GM19438 (cell line): ENCODE results near the gene BTG2.
"Not testable (repeated sequence)": the region's sequence is repeated elsewhere in the genome, so short reads cannot be mapped to it uniquely, and the experiment has no call there.

Experiments used
- ATAC-seq: cut with Tn5 transposase; IDR thresholded peaks from one replicate; pipeline ENCODE4 v1.9.1; 2021; ENCODE audit warnings: low read depth; ENCODE audit not compliant: unreplicated experiment

The BTG2 gene

DNA sequence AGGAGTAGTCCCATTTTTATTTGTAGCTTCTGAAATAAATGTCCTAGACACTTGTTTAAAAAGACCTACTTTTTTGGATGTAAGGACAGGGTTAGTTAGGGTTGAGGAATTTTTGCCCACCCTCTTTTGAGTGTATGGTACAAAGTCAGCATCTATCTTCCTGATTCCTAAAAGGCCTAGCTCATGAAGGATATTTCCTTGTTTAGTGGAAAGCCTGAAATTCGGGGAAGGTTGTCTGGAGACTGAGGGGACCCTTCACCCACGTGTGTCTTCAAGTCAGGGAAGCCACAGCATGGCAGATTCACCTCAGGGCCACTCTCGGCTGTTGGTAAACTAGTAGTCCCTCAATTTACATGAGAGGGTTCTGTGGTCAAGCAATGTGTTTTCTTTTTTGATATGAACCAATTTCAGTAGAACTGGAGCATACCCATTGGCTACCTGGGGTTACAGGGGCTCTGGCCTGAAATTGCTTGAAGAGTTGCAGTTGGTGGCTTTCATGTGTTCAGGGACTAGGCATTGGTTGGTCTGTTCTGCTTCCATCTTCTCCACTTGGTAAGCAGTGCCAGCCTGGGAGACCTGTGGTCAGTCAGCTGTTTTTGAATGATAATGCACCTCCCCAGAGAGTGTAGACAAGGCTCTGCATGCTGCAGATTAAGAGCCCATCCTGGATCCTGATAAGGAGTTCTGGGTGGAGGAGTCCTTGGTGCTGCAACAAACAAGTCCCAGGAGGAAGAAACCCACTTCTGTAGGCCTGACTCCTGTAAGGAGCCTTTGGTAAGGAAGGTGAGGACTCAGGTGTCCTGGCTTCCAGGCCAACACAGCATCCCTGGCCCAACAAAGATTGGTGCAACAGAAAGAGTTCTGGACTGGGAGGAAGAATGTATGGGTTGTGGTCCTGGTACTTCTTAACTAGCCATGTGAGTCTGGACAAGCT lies 6.3 kb downstream of the BTG2 start:
- no peak for ATAC-seq

DNA sequence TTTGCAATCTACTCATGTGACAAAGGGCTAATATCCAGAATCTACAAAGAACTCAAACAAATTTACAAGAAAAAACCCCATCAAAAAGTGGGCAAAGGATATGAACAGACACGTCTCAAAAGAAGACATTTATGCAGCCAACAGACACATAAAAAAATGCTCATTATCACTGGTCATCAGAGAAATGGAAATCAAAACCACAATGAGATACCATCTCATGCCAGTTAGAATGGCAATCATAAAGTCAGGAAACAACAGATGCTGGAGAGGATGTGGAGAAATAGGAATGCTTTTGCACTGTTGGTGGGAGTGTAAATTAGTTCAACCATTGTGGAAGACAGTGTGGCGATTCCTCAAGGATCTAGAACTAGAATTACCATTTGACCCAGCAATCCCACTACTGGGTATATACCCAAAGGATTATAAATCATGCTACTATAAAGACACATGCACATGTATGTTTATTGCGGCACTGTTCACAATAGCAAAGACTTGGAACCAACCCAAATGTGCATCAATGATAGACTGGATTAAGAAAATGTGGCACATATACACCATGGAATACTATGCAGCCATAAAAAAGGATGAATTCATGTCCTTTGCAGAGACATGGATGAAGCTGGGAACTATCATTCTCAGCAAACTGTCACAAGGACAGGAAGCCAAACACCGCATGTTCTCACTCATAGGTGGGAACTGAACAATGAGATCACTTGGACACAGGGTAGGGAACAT lies 8.9 kb downstream of the BTG2 start:
- not testable (repeated sequence) for ATAC-seq

DNA sequence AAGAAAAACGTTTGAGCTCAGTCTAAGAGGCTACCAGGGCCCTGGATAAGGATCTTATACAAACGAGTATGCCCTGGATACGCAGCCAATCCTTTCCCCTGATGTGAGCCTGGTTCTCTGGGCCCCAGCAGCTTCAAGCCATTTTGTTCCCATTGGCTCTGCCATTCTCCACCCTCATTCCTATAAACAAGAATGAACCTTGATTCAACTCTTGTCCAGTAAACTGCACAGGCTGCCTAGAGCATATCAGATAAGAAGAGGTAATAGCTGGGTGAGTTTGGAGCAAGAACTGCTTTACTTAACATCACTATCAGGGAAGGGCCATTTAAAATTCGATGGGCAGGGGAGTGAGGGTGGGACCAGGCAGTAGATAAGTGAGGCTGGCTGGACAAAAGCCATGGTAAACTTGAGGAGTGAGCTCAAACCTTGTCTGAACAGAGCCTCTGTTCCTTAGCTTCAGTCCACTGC lies 11.3 kb downstream of the BTG2 start:
- ATAC-seq, result no peak

DNA sequence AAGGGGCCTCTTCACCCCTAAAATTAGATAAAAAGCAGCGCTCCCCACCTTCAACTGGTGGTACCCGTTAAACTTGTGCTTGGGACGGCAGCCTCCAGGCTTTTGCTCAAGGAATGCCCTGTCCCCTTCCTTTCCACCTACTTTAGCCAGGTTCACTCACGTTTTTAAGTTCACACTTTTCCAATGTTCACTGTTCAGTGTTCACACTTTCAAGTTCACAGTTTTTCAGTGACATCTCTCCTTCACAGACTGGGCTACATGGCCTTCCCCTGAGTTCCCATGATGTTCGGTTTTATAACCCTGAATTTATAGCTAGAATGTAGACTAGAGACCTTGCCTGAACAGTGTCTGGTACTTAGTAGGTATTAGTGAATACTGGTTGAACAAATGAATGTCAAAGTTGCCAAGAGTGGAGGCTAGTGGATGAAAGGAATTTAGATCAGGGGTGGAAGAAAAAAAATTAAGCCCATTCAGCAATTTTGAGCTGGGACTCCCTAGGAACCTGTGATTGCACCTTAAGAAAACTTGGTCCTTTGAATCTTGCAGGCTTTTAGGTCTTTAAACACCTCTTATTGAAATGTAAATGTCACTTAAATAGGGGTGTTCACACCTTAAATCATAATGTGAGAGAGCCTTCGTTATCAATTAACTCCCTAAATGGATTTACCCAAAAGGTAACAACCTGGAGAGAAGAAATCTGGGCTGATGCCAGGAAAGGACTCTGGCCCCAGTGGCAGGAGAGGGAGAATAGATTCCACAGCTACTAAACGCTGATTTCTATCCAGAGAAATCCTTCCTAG lies 12.3 kb downstream of the BTG2 start:
- no peak for ATAC-seq

DNA sequence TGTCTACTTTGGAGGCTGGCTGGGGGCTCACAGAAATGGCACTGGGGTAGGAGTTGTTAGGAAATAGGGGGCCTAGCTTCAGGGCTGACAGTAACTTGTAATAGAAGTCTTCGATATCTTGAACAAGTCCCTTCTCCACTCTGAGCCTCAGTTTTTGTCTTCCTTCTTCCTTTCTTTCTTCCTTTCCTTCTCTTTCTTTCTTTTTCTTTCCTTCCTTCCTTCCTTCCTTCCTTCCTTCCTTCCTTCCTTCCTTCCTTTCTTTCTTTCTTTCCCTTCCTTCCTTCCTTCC lies 12.9 kb downstream of the BTG2 start:
- ATAC-seq, result no peak

DNA sequence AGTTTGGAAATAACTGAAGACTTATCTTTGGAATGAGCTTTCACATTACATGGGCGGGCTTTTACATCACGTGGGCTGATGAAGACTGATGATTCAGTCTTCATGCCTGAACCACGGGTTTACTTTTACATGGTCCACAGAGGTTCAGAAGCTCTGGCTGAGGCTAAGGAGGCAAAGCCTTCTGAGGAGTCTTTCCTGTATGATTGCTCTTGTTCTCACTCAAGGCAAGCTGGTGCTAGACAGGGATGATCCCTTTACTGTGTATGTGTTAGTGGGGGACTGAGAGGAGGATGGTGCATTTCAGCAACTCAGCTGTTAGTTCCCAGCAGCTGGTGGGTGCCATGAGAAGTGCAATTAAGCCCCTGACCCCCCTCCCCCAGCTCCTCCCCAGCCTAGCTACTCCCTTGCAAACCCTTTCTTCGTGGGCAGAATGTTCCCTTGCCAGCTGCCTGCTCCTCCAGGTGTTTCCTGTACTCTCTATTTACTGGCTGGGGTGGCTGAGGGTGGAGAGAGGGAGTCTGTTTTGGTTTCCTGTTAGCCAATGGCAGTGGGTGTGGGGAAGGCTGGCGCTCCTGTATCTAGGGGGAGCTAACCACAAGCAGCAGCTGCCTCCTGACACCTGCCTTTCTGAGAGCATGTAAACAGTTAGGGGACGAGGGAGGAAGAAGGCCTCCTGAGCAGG lies 15.4 kb downstream of the BTG2 start:
- ATAC-seq, result peak; percentile 75

DNA sequence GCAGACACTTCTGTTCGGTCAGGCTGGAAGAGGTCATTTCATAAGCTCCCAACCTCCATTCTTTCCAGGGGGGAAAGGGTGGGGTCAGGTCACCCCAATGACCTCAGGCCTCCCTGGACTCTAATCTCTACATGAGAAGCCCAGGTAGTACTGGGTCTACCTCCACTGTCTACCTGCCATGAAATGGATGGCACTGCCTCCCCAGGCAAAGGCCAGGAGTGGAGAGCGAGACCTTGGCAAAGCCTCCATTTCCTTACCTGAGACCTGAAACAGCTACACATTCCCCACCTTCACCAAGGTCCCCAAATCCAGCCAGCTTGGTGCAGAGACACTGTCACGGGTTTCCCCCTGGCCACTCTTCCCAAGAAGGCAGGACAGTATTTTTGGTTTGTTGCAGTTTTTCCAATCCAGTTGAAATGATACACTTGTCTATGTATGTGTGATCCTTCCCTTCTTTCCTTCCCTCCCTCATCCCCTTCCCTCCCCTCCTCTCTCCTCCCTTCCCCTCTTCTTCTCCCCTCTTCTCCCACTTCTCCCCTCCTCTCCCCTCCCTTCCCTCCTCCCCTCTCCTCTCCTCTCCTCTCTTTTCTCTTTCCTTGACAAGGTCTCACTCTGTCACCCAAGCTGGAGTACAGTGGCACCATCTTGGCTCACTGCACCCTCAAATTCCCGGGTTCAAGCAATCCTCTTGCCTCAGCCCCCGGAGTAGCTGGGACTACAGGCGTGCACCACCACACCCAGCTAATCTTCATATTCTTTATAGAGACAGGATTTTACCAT lies 16.1 kb downstream of the BTG2 start:
- no peak for ATAC-seq

DNA sequence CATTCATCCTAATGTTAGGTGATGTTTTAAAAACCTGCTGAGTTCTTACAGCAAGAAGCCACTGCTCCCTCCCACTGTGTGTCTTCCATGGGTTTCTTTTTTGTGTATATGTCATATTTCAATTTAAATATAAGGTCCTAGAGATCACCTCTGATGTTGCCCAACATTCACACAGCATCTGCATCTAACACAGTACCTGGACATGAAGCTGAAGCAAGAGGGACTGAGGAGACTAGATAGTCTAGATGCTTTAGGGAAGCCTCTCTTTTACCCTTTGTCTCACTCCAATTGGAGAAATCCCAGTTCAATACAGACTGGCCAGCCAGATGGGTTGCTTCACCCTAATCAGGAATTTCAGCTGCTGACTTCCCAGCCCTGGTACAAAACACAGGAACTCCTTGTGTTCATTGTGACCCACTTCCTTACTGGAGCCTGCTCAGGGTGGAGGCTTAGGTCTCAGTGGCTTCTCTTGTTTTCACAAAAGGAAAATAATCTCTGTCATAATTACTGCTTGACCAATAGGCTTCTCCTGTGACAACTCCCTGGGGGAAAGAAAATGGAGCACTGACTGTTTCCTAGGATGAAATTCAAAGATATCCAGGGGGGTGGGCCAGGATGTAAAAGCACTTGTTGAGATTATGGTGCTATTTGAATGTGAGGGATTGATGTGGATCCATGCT lies 17.3 kb downstream of the BTG2 start:
- ATAC-seq, result no peak

DNA sequence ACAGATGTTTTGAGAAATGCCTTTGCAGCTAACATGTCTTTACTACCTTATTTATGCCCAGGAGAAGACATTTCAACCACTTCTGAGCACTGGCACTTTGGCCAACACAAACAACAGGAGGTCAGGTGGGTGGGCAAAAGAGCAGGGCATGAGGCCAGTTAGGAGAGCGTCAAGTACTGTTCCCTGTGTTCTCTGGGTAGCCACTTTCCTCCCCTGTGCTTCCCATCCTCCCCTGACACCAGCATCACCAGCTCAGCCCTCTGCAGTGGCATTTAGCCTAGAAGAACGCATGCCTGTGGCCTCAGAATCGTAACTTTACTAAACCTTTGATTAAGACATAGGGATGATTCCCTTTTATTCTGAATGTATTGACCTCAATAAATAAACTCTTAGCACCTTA lies 18.3 kb downstream of the BTG2 start:
- ATAC-seq, result no peak

DNA sequence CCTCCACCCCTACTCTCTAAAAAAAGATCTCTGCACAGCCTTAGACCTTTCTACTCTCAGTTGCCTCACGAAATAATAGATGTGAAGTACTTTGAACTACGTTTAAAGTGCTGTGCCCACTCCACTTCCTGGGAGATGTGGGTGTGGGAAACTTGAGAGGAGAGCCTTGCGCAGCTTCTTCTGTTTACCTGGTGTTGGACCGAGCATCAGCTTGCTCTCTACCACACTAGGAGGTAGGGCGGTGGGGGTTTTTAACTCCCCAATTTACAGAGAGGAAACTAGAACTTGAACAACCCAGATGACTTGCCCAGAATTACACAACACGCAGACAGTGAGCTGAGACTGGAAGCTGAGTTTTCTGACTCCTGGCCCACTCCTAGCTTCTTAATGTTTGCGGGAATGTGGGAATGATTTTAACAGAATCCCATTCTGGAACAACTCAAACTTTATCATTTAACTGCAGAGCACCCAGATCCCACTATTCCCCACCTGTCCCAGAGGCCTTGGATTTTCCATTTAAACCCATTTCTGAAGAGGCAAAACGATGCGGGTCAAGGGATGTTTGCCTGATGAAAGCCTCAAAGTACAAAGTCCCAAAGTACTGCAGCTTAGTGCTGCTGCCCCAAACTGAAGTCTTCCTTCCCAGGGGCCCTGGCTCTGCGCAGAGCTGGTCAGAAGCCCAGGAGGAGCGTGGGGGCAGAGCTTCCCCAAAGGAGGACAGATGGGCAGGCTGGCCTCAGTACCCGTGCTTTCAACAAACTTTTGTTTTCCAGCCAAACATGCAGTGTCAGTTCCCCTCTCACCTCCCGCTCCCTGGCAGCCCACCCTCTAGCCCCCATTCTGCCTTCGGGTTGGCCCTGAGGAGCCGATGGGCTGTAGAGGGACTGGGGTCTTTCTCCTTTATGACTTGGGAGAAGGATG lies 19.0 kb downstream of the BTG2 start:
- no peak for ATAC-seq

DNA sequence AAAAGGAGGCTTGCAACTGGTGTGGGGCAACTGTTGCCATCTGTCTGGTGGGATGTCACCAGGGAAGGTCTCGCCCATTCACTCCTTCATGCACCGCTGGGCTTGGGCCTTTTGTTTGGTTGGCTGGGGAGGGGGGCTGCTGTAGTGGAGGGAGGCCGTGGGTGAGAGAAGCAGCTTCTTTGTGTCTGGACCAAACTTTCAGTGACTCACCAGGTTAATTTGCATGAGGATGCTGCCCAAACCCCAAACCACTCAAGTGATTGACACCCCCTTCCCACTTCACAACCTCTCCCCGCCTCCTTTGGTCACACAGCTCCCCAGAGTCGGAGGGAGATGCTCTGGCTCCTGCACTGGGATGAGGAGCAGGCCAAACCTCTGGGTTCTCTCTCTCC lies 19.7 kb downstream of the BTG2 start:
- ATAC-seq, result no peak

DNA sequence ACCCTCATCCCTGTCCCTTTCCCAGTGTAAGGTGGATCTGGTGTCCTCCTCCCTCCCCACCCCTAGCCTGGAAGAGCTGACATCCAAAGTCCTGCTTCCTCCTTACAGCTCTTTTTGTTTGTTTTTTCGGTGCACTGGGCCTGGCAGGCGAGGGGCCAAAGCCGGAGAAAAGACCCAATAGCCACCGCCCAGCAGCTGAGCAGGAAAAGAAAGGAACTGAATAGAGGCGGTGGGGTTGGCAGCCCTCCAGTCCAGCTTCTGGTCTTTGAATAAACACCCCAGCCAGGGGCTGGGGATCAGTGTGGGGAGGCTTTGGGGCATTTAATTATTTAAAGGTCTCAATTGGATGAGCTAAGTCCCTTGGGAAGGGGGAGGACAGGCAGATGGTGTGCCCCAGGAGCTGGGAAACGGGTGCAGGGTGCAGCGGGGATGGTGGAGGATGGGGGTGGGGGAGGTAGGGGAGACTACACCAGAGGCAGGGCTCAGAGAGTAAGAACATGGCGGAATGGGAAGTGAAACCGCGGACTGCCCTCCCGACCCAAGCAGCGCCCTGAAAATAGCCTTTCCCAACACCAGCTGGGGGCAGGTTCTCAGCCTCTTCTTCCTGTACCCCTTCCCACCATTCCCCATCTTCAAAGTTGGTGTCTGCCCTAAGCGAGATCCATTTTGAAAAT lies 20.2 kb downstream of the BTG2 start:
- no peak for ATAC-seq

DNA sequence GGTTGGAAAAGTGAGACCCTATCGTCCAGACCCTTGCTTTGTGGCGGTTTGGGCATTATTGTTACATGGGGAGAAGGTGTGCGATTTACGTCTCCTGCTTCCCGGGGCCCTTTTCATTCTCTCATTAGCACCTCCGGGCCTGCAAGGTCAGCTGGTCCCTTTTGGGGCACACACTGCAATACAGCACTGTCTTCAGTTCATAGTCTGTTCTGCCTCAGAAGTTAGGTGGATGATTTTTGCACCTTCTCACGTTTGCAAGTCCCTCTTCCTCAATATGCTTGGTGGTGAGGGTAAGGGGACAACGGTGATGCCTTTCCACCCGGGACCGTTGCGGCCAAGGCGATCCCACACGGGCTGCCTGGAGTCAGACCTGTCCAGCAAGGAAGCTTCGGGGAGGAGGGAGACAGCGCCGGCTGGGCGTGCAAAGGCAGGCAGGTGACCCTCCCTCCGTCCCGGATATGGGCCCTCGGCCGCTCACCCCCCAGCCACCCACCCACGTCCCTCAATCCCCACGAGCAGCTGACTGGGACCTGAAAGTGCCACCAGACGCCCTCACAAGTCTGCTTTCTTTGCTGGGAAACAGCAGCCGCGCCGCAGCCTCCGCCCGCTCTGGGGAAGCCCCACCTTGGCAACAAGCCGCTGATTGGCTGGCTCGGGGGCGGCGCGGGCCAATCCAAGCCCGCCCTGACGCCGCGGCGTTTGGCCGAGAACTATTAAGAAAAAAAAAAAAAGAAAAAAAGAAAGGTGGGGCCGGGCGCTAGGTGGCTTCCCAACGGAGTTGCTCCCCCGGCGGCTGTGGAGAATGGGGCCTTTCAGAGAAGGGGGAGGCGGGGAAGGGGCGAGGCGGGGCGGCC lies 21.7 kb downstream of the BTG2 start:
- peak; percentile 72 for ATAC-seq

DNA sequence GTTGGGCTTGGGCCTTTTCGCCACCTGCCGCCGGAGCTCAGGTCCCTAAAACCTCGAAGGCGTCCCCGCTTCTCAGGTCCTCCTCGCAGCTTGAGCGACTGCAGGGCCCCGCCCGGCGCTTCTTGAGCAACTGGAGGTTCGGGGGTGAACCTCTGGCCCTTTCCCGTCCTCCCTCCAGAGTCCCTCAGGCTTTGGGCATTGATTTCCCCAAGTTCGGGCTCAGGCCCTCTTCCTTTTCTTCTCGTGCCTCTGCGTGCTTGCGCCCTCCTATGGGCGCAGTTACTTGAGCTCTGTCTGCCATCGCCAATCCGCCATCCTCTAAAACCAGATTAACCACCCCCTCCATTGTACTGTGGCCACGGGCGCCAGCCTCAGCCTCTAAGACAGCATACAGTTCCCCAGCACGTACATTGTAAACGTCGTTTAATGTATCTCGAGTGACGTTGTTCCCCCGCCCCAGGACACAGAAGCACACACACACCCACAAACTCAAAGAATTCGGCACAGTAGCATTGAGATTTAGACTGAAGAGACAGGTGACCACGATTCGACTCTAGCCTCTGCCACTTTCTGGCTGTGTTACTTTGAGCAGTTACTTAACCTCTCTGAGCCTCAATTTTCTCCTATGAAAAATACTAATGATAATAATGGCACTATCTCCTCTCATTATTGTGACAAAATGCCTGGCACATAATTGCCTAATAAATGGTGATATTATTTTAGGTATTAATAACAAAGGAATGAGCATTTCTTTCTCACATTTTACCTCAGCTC lies 22.6 kb downstream of the BTG2 start:
- ATAC-seq, result peak; percentile 24

DNA sequence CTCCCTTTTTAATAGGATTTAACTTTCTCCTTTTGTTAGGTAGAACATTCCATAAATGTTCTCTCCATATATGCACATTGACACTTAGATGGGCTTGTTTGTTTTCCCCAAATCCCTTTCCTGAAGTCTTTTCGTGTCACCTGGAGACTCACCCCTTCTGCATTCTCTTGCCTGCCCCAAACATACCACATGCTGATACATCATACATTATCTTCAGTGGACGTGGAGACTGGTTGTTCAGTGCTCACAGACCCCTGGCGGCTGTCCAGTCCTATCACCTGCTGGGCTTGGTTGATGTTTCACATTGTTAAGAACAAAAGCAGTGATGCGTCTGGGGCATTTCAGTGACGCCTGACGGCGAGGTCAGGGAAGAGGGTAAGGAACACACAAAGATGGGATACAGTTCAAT lies 23.4 kb downstream of the BTG2 start:
- ATAC-seq, result no peak

DNA sequence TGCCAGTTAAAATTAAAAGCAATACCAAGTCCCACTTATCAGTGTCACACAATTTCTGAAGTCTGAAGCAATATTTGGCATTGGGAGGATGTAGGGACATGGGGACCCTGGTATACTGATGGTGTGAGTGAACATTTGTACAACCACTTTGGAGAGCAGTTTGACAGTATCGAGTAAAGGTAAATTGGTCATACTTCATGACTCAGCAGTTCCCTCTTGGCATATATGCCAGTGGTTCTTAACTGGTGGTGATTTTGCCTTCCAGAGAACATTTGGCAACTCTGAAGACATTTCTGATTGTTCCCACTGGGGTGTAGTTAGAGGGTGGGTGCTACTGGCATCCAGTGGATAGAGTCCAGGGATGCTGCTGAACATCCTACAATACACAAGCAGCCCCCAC lies 25.9 kb downstream of the BTG2 start:
- no peak for ATAC-seq
